Large intestine (tissue), 3 donors: Measurements from ENCODE around the gene MALL. TPM values are rescaled to one million over a fixed set of nuclear protein-coding genes. Genes with fewer than 3 reads are reported as not detected.

Experiments
- DNase-seq, 2 donors: peaks; one replicate each; pipeline versions ENCODE4 v3.0.0 to v3.0.0-alpha.2; 2013
- H3K27ac ChIP-seq: one replicate; pipeline ENCODE4 v1.5.1; 2013; ENCODE audit warnings: low read length
- H3K27me3 ChIP-seq: 2 replicates; pipeline ENCODE4 v1.6.1; 2013; ENCODE audit warnings: low read length; ENCODE audit not compliant: control insufficient read depth, insufficient read depth
- H3K36me3 ChIP-seq: 2 replicates; pipeline ENCODE4 v1.6.1; 2013; ENCODE audit warnings: low read length; ENCODE audit not compliant: control insufficient read depth, insufficient read depth
- H3K4me1 ChIP-seq: one replicate; pipeline ENCODE4 v1.6.1; 2013; ENCODE audit warnings: low read length; ENCODE audit not compliant: control insufficient read depth, insufficient read depth
- H3K4me3 ChIP-seq: one replicate; pipeline ENCODE4 v1.5.1; 2013; ENCODE audit warnings: low read length
- H3K9me3 ChIP-seq: one replicate; pipeline ENCODE4 v1.6.1; 2013; ENCODE audit warnings: mild to moderate bottlenecking, low read depth, low read length, moderate library complexity; ENCODE audit not compliant: control insufficient read depth
- WGBS: methylation state at CpG from one replicate; pipeline ENCODE4 v1.1.5; 2013; ENCODE audit warnings: low lambda C conversion rate; ENCODE audit not compliant: insufficient coverage; 5-methylcytosine and 5-hydroxymethylcytosine counted together
- polyA plus RNA-seq: library from polyadenylated mRNA; unstranded; fragments of 120-200 nt; gene quantifications from one replicate; pipeline ENCODE4 v1.2.1, GENCODE V29; 2013

Gene MALL
- polyA plus RNA-seq, 1 donor, result 147 TPM

DNA sequence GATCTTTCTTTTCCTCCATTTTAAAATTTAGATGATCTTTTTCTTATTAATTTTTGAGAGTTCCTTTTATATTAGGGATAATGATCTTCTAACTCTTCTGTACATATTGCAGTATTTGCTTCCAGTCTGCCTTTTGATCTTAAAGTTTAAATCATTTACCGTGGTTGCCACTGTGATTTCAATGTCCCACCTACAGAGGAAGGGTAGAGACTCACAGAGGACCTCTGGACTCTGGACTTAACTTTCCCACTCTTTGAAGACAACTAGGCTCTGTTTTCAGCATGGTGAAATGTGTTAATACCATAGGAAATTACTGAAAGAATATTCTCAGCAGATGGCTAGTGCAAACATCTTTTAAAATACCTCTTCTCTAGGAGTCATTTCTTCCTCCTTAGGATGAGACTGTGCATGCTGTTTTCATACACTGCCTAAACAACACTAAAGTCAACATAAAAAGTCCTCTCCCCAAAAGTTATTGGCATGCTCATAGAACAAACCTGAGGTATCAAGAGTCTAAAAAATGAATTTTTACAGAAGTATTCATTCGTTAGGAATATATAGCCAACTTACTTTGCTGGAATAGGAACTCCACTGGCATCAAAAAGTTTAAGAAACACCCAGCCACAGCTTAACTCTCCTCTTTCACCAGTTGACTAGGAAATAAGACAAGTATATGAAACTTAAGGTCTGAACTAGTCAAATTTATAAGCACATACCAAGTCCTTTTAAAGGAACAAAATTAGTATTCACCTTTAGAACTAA lies 30.7 kb upstream of the MALL start:
- H3K4me3 ChIP-seq, result no peak overlapping the region
- DNase-seq, result peak; percentile 31 to 74
- H3K9me3 ChIP-seq, result no peaks in the 10 kb centered on the region
- no peaks in the 10 kb centered on the region for H3K36me3 ChIP-seq
- peaks cover 3% of the 10 kb centered on the region for H3K4me1 ChIP-seq
- H3K27ac ChIP-seq, result peak overlapping the region; percentile 3
- WGBS, result no CpG with 5 or more reads among the region's 2 CpGs
- no peaks in the 10 kb centered on the region for H3K27me3 ChIP-seq

- Histone ChIP-seq H3K27me3 (no peaks in the 10 kb centered on the region), H3K27ac (no peak overlapping the region)
Measured at GRCh38 chr2:110143982-110144381, 28.4 kb upstream of the MALL start.

GRCh38 chr2:110140401-110140800 lies 24.8 kb upstream of the MALL start:
- H3K9me3 ChIP-seq, result no peaks in the 10 kb centered on the region
- no peak overlapping the region for H3K4me3 ChIP-seq
- no CpG with 5 or more reads among the region's 1 CpG for WGBS
- no peaks in the 10 kb centered on the region for H3K36me3 ChIP-seq
- H3K4me1 ChIP-seq, result no peaks in the 10 kb centered on the region
- no peaks in the 10 kb centered on the region for H3K27me3 ChIP-seq
- H3K27ac ChIP-seq, result no peak overlapping the region
- DNase-seq, result no peak

More at GRCh38 chr2:110143982-110144381, 28.4 kb upstream of the MALL start:
- no peak for DNase-seq
- Histone ChIP-seq H3K36me3 (no peaks in the 10 kb centered on the region), H3K4me3 (no peak overlapping the region), H3K4me1 (peaks cover 3% of the 10 kb centered on the region), H3K9me3 (no peaks in the 10 kb centered on the region)

GRCh38 chr2:110134025-110134424 lies 18.4 kb upstream of the MALL start:
- H3K9me3 ChIP-seq, result peaks cover 5% of the 10 kb centered on the region
- no peaks in the 10 kb centered on the region for H3K27me3 ChIP-seq
- H3K36me3 ChIP-seq, result no peaks in the 10 kb centered on the region
- H3K4me3 ChIP-seq, result no peak overlapping the region
- DNase-seq, result no peak
- no peak overlapping the region for H3K27ac ChIP-seq
- H3K4me1 ChIP-seq, result no peaks in the 10 kb centered on the region

GRCh38 chr2:110131166-110131565 lies 15.5 kb upstream of the MALL start:
- H3K27me3 ChIP-seq, result no peaks in the 10 kb centered on the region
- no peak overlapping the region for H3K4me3 ChIP-seq
- WGBS, result no CpG with 5 or more reads among the region's 2 CpGs
- H3K4me1 ChIP-seq, result no peaks in the 10 kb centered on the region
- peaks cover 5% of the 10 kb centered on the region for H3K9me3 ChIP-seq
- no peak for DNase-seq
- no peaks in the 10 kb centered on the region for H3K36me3 ChIP-seq
- no peak overlapping the region for H3K27ac ChIP-seq

- Histone ChIP-seq H3K4me3 (no peak overlapping the region), H3K4me1 (no peaks in the 10 kb centered on the region), H3K36me3 (no peaks in the 10 kb centered on the region), H3K9me3 (peaks cover 5% of the 10 kb centered on the region), H3K27ac (no peak overlapping the region), H3K27me3 (no peaks in the 10 kb centered on the region)
- no CpG with 5 or more reads among the region's 2 CpGs for WGBS
- no peak for DNase-seq
Measured at GRCh38 chr2:110130757-110131156, 15.1 kb upstream of the MALL start.

GRCh38 chr2:110126906-110127305 lies 11.3 kb upstream of the MALL start:
- WGBS, result no CpG with 5 or more reads among the region's 2 CpGs
- Histone ChIP-seq H3K4me1 (no peaks in the 10 kb centered on the region), H3K27ac (no peak overlapping the region), H3K4me3 (no peak overlapping the region), H3K27me3 (no peaks in the 10 kb centered on the region), H3K9me3 (no peaks in the 10 kb centered on the region), H3K36me3 (no peaks in the 10 kb centered on the region)
- DNase-seq, result no peak

DNA sequence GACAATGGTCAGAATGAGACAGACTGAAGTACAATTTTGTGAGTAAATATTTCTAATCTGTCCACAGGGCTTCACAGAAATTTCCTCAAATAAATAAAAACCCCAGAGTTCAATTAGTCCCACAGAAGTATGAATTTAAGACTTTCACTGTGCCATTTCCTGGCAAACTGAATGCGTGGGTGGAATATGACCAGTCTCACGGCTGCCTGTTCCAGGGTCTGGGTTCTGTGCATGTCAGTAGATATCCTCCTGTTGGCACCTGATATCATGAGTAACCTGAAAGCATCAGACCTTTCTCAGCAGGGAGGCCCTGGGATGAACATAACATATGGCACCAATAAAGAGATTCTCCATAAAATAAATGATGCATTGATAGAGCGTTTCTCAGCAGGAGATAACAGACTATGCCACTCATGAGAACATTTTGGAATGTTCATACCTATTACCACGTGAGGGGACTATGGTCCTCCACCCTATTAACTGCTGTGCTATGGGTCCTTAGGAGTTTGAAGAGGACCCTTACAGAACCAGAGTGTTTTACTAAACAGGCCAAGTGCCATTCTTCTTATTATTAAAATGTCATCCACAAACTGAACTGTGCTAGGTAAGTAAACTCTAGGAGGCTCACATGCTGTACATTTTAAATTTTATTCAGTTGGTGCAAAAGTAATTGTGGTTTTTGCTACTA lies 10.6 kb upstream of the MALL start:
- WGBS, result no CpG with 5 or more reads among the region's 4 CpGs
- H3K4me1 ChIP-seq, result no peaks in the 10 kb centered on the region
- no peak for DNase-seq
- no peak overlapping the region for H3K4me3 ChIP-seq
- no peaks in the 10 kb centered on the region for H3K27me3 ChIP-seq
- H3K9me3 ChIP-seq, result no peaks in the 10 kb centered on the region
- no peak overlapping the region for H3K27ac ChIP-seq
- no peaks in the 10 kb centered on the region for H3K36me3 ChIP-seq

DNA sequence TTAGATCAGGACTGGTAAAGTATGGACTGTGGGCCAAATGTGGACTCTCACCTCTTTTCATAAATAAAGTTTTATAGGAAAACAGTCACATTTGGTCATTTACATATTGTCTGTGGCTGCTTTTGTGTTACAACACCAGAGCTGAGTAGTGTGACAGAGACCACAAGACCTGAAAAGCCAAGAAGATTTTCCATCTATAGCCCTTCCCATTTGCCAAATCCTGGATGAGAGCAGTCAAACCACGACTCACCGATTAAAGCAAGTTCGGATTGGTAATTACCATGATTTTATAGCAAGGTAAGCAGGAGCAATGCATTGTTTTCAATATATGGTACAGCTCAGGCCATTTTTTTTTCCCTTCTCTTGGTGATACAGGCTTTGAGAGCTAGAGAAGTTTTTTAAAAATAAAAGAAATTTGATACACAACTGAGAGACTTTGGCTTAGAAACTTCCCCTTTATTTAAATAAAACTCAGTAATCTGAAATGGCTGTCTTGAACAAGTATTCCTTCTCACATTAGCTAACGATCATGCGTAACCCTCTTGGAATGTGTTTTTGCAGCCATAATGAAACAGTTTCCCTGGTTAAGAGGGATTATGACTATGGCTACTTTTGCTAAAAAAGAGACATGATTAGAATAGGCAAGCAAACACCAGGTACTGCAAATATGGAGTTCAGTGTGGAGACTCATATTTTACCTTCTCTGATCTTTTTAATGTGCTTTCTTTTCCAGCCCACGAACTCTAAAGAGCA lies 9.5 kb upstream of the MALL start:
- WGBS, result no CpG with 5 or more reads among the region's 6 CpGs

GRCh38 chr2:110124038-110124825 lies 8.6 kb upstream of the MALL start:
- Histone ChIP-seq H3K36me3 (no peaks in the 10 kb centered on the region), H3K4me3 (no peak overlapping the region), H3K27me3 (no peaks in the 10 kb centered on the region), H3K9me3 (no peaks in the 10 kb centered on the region), H3K4me1 (peaks cover 14% of the 10 kb centered on the region), H3K27ac (no peak overlapping the region)
- no peak for DNase-seq
- WGBS, result no CpG with 5 or more reads among the region's 4 CpGs

More for the DNA sequence above, 9.5 kb upstream of the MALL start:
- Histone ChIP-seq H3K36me3 (no peaks in the 10 kb centered on the region), H3K27me3 (no peaks in the 10 kb centered on the region), H3K4me1 (peaks cover 5% of the 10 kb centered on the region), H3K4me3 (no peak overlapping the region), H3K9me3 (no peaks in the 10 kb centered on the region), H3K27ac (no peak overlapping the region)
- no peak for DNase-seq
